NB4 (cell line): Measurements from ENCODE around the gene LCLAT1.
"Not testable (repeated sequence)": the region's sequence is repeated elsewhere in the genome, so short reads cannot be mapped to it uniquely, and the experiment has no call there.

Experiments used
- DNase-seq: peaks from one replicate; pipeline ENCODE4 v3.0.0; 2010; ENCODE audit warnings: low read depth
- H3K4me3 ChIP-seq: one replicate; pipeline ENCODE4 v1.5.1; 2011; ENCODE audit warnings: mild to moderate bottlenecking, low read depth, low read length, moderate library complexity
- CTCF ChIP-seq: IDR thresholded peaks from one replicate; pipeline ENCODE4 v1.5.1; 2012; ENCODE audit warnings: low read depth, low read length
- MAX ChIP-seq: IDR thresholded peaks from 2 replicates; pipeline ENCODE4 v1.6.1; 2011; ENCODE audit warnings: low read depth, low read length
- MYC ChIP-seq: IDR thresholded peaks from 2 replicates; pipeline ENCODE4 v1.6.1; 2011; ENCODE audit warnings: low read depth, low read length
- POLR2A ChIP-seq: IDR thresholded peaks from 2 replicates; pipeline ENCODE4 v1.6.1; 2011; ENCODE audit warnings: mild to moderate bottlenecking; ENCODE audit not compliant: insufficient read length; ENCODE audit errors: extremely low read depth

The LCLAT1 gene

GRCh38 chr2:30466216-30466615, 19.2 kb downstream of the LCLAT1 start:
- TF ChIP-seq CTCF (no peak), POLR2A (no peak), MYC (no peak), MAX (no peak)
- no peak overlapping the region for H3K4me3 ChIP-seq
- DNase-seq, result no peak

- not testable (repeated sequence) for H3K4me3 ChIP-seq, DNase-seq
These were observed 20.2 kb downstream of the LCLAT1 start for GRCh38 chr2:30467062-30467826.

DNA sequence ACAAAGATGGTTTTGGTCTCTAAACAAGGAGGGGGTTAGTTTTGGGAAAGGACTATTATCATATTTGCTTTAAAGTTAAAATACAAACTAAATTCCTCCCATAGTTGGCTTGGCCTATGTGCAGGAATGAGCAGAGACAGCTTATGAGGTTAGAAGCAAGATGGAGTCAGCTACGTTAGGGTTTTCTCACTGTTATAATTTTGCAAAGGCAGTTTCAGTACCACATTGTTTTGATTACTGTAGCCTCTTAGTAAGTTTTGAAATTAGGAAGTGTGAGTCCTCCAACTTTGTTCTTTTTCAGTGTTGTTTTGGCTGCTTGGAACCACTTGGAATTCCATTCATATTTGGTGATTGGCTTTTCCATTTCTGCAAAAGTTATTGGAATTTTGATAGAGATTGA, 23.4 kb downstream of the LCLAT1 start:
- no peak overlapping the region for H3K4me3 ChIP-seq
- DNase-seq, result no peak
- no peak for TF ChIP-seq MAX
- no peak for TF ChIP-seq CTCF
- TF ChIP-seq POLR2A, result no peak
- TF ChIP-seq MYC, result no peak

DNA sequence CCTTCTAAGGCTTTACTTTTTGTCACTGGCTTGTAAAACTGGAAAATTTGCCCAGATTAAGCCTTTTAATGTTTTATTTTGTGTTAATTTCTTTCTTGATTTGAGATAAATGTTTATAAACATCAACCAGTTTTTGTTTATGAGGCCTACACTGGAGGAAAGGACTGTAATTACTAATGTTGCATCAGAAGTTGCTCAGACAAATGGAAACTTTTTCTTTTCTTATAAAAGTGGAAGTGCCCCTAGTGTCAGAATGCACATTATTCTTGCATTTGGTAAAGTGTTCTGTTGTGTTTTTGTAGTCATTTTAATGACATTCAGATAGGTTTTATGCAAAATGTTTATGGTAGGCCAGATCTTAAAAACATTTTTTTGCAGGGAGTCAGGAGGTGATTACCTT, 25.3 kb downstream of the LCLAT1 start:
- DNase-seq, result peak; percentile 25
- TF ChIP-seq POLR2A, result no peak
- no peak for TF ChIP-seq MAX
- no peak for TF ChIP-seq MYC
- TF ChIP-seq CTCF, result no peak

GRCh38 chr2:30475542-30475941, 28.5 kb downstream of the LCLAT1 start:
- no peak for DNase-seq
- no peak overlapping the region for H3K4me3 ChIP-seq
- TF ChIP-seq POLR2A, result no peak
- no peak for TF ChIP-seq CTCF
- TF ChIP-seq MAX, result no peak
- no peak for TF ChIP-seq MYC

More for the DNA sequence above, 25.3 kb downstream of the LCLAT1 start:
- no peak overlapping the region for H3K4me3 ChIP-seq

DNA sequence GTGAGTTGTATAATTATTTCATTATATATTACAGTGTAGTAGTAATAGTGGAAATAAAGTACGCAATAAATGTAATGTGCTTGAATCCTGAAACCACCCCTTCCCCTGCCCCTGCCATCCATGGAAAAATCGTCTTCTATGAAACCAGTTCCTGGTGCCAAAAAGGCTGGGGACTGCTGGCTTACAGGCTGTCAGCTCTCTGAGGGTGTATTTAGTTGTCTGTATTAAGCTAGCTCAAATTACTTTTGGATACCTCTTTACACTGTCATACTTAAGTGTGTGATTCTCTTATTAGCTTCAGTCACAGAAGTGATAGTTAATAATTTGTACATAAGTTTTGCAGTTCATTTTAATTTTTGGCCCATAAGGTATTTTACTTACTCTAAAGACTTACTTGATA, 29.6 kb downstream of the LCLAT1 start:
- no peak overlapping the region for H3K4me3 ChIP-seq
- no peak for DNase-seq
- TF ChIP-seq MYC (no peak), MAX (no peak), CTCF (no peak), POLR2A (no peak)
